ENCODE data around the gene STRAP. TPM values are rescaled to one million over a fixed set of nuclear protein-coding genes. Genes with fewer than 3 reads are reported as not detected.

Gene STRAP
- total and polyA plus RNA-seq, 10 of the 15 experiments (the other 5 are each of a cell fraction or from before 2014, with no cell fraction given) = 64.3 to 281 (median 119) TPM

- TF ChIP-seq MTA3 (IDR thresholded peaks at IDR 0.05; ENCODE audit: borderline replicate concordance, low read length) (no peak), ZZZ3 (IDR thresholded peaks at IDR 0.05; ENCODE audit: control insufficient read depth, insufficient read length, low read depth) (no peak)
These were observed 31.1 kb upstream of the STRAP start (continued) for GRCh38 chr12:15851045-15851620.

DNA sequence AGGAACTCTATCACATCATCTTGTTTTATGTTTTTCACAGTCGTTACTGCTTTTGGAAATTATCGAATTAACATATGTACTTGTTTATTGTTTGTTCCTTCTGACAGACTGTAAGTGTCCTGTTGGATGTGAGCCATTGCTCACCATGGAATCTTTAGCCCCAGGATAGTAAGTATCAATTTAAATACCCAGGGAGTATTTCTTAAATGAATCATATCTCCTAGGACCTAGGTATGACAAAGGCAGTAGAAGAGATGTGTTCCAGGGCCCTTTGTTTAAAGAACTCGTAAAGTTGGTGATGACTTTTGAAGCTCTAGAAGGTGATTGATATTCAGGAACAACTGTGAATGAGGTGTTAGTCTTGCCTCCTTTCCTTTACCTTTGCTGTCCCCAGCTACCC, 30.3 kb upstream of the STRAP start:
- CTCF ChIA-PET = interaction anchor here (0.6 to 19.2 kb wide), 2 partner anchors 177 to 263 kb away, joined by 3 to 478 read pairs; no protein-coding TSS in a partner anchor
- intact Hi-C loops (cut with micrococcal nuclease; ENCODE audit: unreplicated experiment) (no loop called here), in situ Hi-C loops (cut with MboI) (loop anchor here (5.0 to 10.0 kb wide), 3 partner anchors 255 to 577 kb away; no protein-coding TSS in a partner anchor)
- POLR2A ChIA-PET = interaction anchor here (0.7 kb wide), 1 partner anchor 262 kb away, joined by 3 read pairs; no protein-coding TSS in a partner anchor
- no TSS peak for BruUV-seq (replicated peaks)
- H3K4me3 ChIP-seq = no peak overlapping the region
- no peaks in the 10 kb centered on the region for H4K20me1 ChIP-seq (ENCODE audit: control insufficient read depth, insufficient read depth)
- H3K79me2 ChIP-seq (ENCODE audit: control insufficient read depth, insufficient read depth, low read length) = no peaks in the 10 kb centered on the region
- no peaks in the 10 kb centered on the region for H3K9me3 ChIP-seq (replicated peaks; ENCODE audit: control insufficient read depth, insufficient read depth, low read length)
- SMC1A ChIA-PET (ENCODE audit: uncharacterized antibody, unreplicated experiment) = interaction anchor here (0.9 to 17.7 kb wide), 5 partner anchors 11 to 320 kb away, joined by 3 to 466 read pairs (median 5); no protein-coding TSS in a partner anchor
- WGBS (ENCODE audit: insufficient coverage, insufficient replicate concordance, low lambda C conversion rate, missing lambda C conversion rate) = 59% methylated on average over 3 of the region's 3 CpGs
- FAIRE-seq (no peak), DNase-seq (ENCODE audit: low read depth, low spot score) (no peak), ATAC-seq (no peak)
- H3K36me3 ChIP-seq (ENCODE audit: control insufficient read depth in 2 of 2, insufficient read depth in 2 of 2, low read length in 1 of 2) = no peaks in the 10 kb centered on the region
- H2AFZ ChIP-seq (ENCODE audit: control insufficient read depth, low read depth, low read length) = no peak overlapping the region
- no peak overlapping the region for H3K4me2 ChIP-seq (ENCODE audit: control insufficient read depth, insufficient read depth)
- TF ChIP-seq IRF4 (IDR thresholded peaks at IDR 0.05; ENCODE audit: low read depth, low read length) (no peak), CHD1 (IDR thresholded peaks at IDR 0.05; ENCODE audit: low read depth, low read length) (no peak), RAD51 (IDR thresholded peaks at IDR 0.05) (no peak), SMARCA5 (IDR thresholded peaks at IDR 0.05) (no peak), IRF5 (IDR thresholded peaks at IDR 0.05; ENCODE audit: borderline replicate concordance) (no peak), CBX3 (IDR thresholded peaks at IDR 0.05; ENCODE audit: borderline replicate concordance, low read depth) (no peak)
- H3K4me1 ChIP-seq (ENCODE audit: control insufficient read depth, insufficient read depth, low read length) = no peaks in the 10 kb centered on the region
- no peak overlapping the region for H3K27ac ChIP-seq (ENCODE audit: control insufficient read depth, insufficient read depth)
- RAD21 ChIA-PET (ENCODE audit: unreplicated experiment) = interaction anchor here (2.6 kb wide), 1 partner anchor 267 kb away, joined by 7 read pairs; no protein-coding TSS in a partner anchor
- no peaks in the 10 kb centered on the region for H3K27me3 ChIP-seq (replicated peaks in 1 of 2; ENCODE audit: control insufficient read depth in 2 of 2, insufficient read depth in 2 of 2, low read length in 1 of 2)
- H3K9ac ChIP-seq (ENCODE audit: control insufficient read depth, insufficient read depth, low read length) = no peak overlapping the region

Data from GM12878 (cell line).